ENCODE results near the gene C7orf57. TPM values are rescaled to one million over a fixed set of nuclear protein-coding genes. Genes with fewer than 3 reads are reported as not detected.

The C7orf57 gene
- total RNA-seq, 1 donor, result under 0.01 TPM

DNA sequence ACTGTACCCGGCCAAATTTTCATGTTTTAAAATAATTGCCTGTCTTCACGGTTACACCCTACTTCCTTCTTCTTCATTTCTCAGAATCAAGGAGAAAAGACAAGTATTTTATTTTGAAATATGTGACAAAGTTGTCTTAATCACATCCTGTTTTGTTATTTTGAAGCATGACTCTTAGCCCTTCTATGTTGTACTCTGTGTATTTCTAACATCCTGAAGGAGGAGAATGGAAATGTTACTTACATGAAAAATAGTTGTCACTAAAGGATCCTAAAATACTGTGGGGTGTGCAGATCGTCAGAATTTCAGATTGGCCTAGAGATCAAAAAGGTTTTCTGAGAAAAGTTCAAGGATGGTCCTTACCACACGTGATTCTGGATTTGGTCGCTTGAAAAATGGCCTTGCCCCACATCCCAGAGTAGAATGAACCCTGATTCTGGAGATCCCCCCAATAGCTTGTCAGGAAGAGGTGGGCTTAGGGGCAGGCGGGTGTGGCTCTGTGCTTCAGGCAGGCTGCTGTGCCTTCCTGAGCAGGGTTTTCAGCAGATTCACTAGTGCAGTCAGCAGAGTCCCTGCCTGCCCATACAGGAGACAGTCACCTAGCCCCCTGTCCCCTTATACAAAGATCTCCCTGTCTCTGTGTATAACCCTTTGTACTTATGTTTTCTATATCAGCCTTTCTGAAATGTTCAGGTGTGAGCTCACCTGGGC, 62.3 kb downstream of the C7orf57 start:
- no peak for DNase-seq (ENCODE audit: insufficient read length, low spot score, missing footprints)
- Histone ChIP-seq H3K9me3 (ENCODE audit: low read depth, low read length) (no peaks in the 10 kb centered on the region), H3K36me3 (ENCODE audit: insufficient read depth, low read length) (peaks cover 40% of the 10 kb centered on the region), H3K4me3 (ENCODE audit: insufficient read depth, low read length) (no peak overlapping the region), H3K27ac (ENCODE audit: low read depth, low read length) (no peak overlapping the region), H2AFZ (ENCODE audit: low read length) (no peak overlapping the region), H3K79me2 (ENCODE audit: insufficient read depth, low read length) (peaks cover 28% of the 10 kb centered on the region), H3K4me1 (ENCODE audit: insufficient read depth, low read length) (peaks cover 15% of the 10 kb centered on the region), H3K4me2 (ENCODE audit: insufficient read depth, low read length) (no peak overlapping the region), H3K27me3 (ENCODE audit: insufficient read depth, low read length) (no peaks in the 10 kb centered on the region), H4K20me1 (ENCODE audit: insufficient read depth, low read length) (no peaks in the 10 kb centered on the region)
- TF ChIP-seq, protein P1, sequence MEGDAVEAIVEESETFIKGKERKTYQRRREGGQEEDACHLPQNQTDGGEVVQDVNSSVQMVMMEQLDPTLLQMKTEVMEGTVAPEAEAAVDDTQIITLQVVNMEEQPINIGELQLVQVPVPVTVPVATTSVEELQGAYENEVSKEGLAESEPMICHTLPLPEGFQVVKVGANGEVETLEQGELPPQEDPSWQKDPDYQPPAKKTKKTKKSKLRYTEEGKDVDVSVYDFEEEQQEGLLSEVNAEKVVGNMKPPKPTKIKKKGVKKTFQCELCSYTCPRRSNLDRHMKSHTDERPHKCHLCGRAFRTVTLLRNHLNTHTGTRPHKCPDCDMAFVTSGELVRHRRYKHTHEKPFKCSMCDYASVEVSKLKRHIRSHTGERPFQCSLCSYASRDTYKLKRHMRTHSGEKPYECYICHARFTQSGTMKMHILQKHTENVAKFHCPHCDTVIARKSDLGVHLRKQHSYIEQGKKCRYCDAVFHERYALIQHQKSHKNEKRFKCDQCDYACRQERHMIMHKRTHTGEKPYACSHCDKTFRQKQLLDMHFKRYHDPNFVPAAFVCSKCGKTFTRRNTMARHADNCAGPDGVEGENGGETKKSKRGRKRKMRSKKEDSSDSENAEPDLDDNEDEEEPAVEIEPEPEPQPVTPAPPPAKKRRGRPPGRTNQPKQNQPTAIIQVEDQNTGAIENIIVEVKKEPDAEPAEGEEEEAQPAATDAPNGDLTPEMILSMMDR (IDR thresholded peaks at IDR 0.05; ENCODE audit: extremely low read depth, low read depth, low read length), result no peak

- Histone ChIP-seq H3K27me3 (ENCODE audit: insufficient read depth, low read length) (no peaks in the 10 kb centered on the region), H3K4me1 (ENCODE audit: insufficient read depth, low read length) (peaks cover 15% of the 10 kb centered on the region), H2AFZ (ENCODE audit: low read length) (no peak overlapping the region), H4K20me1 (ENCODE audit: insufficient read depth, low read length) (no peaks in the 10 kb centered on the region), H3K27ac (ENCODE audit: low read depth, low read length) (no peak overlapping the region), H3K36me3 (ENCODE audit: insufficient read depth, low read length) (peaks cover 45% of the 10 kb centered on the region), H3K9me3 (ENCODE audit: low read depth, low read length) (no peaks in the 10 kb centered on the region), H3K4me2 (ENCODE audit: insufficient read depth, low read length) (no peak overlapping the region), H3K79me2 (ENCODE audit: insufficient read depth, low read length) (peaks cover 28% of the 10 kb centered on the region), H3K4me3 (ENCODE audit: insufficient read depth, low read length) (no peak overlapping the region)
- TF ChIP-seq, protein P1 (IDR thresholded peaks at IDR 0.05; ENCODE audit: extremely low read depth, low read depth, low read length), result no peak
- DNase-seq (ENCODE audit: insufficient read length, low spot score, missing footprints), result no peak
Measured at GRCh38 chr7:48098846-48099245, 63.5 kb downstream of the C7orf57 start.

GRCh38 chr7:48099781-48100180, 64.4 kb downstream of the C7orf57 start:
- TF ChIP-seq, protein P1 (IDR thresholded peaks at IDR 0.05; ENCODE audit: extremely low read depth, low read depth, low read length), result no peak
- H3K79me2 ChIP-seq (ENCODE audit: insufficient read depth, low read length), result peaks cover 28% of the 10 kb centered on the region
- H3K4me1 ChIP-seq (ENCODE audit: insufficient read depth, low read length), result peaks cover 9% of the 10 kb centered on the region
- no peak overlapping the region for H3K27ac ChIP-seq (ENCODE audit: low read depth, low read length)
- no peaks in the 10 kb centered on the region for H4K20me1 ChIP-seq (ENCODE audit: insufficient read depth, low read length)
- H3K36me3 ChIP-seq (ENCODE audit: insufficient read depth, low read length), result peaks cover 52% of the 10 kb centered on the region
- no peak overlapping the region for H3K4me3 ChIP-seq (ENCODE audit: insufficient read depth, low read length)
- no peaks in the 10 kb centered on the region for H3K27me3 ChIP-seq (ENCODE audit: insufficient read depth, low read length)
- H3K4me2 ChIP-seq (ENCODE audit: insufficient read depth, low read length), result no peak overlapping the region
- no peak for DNase-seq (ENCODE audit: insufficient read length, low spot score, missing footprints)
- no peak overlapping the region for H2AFZ ChIP-seq (ENCODE audit: low read length)
- H3K9me3 ChIP-seq (ENCODE audit: low read depth, low read length), result no peaks in the 10 kb centered on the region

DNA sequence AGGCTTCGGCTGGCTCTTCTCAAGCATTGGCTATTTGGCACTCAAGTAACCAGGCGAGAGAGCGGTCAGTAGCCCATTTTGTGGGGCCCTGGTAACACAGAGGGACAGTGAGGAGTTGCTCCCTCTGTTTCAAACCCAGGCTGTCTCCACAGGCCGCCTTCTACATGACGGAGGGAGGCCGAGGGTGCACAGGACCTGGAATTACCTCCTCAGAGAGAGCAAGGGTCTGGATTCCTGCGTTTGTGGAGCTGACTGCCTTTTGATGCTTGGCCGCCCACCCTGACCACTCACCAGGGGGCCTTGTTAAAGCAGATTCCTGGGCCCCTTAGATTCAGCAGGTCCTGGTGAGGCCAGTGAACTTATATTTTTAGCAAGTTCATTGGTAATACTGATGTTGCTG, 66.0 kb downstream of the C7orf57 start:
- TF ChIP-seq, protein P1 (IDR thresholded peaks at IDR 0.05; ENCODE audit: extremely low read depth, low read depth, low read length), result no peak
- peaks cover 42% of the 10 kb centered on the region for H3K36me3 ChIP-seq (ENCODE audit: insufficient read depth, low read length)

More for the DNA sequence above, 66.0 kb downstream of the C7orf57 start:
- Histone ChIP-seq H3K4me1 (ENCODE audit: insufficient read depth, low read length) (no peaks in the 10 kb centered on the region), H4K20me1 (ENCODE audit: insufficient read depth, low read length) (no peaks in the 10 kb centered on the region), H3K27ac (ENCODE audit: low read depth, low read length) (no peak overlapping the region), H3K4me2 (ENCODE audit: insufficient read depth, low read length) (no peak overlapping the region), H3K27me3 (ENCODE audit: insufficient read depth, low read length) (no peaks in the 10 kb centered on the region), H3K9me3 (ENCODE audit: low read depth, low read length) (no peaks in the 10 kb centered on the region), H3K4me3 (ENCODE audit: insufficient read depth, low read length) (no peak overlapping the region), H2AFZ (ENCODE audit: low read length) (no peak overlapping the region), H3K79me2 (ENCODE audit: insufficient read depth, low read length) (peaks cover 18% of the 10 kb centered on the region)
- DNase-seq (ENCODE audit: insufficient read length, low spot score, missing footprints), result no peak

Measured in osteoblast (primary cell).